Lower lobe of right lung (tissue), 2 donors: ENCODE measurements around the gene PRSS50. TPM values are rescaled to one million over a fixed set of nuclear protein-coding genes. Genes with fewer than 3 reads are reported as not detected.

Experiments used
- ATAC-seq, 2 donors: fragments of 200-7000 bp; cut with Tn5 transposase; one replicate each; pipeline ENCODE4 v1.9.1; 2020 to 2022; ENCODE audit warnings: mild to moderate bottlenecking in 2 of 2, moderate library complexity in 2 of 2
- DNase-seq: peaks from one replicate; pipeline ENCODE4 v3.0.0-alpha.2; 2020
- H3K27ac ChIP-seq: fragments of 200-600 bp; one replicate; pipeline ENCODE4 v1.8.0; 2022
- H3K27me3 ChIP-seq: fragments of 200-600 bp; one replicate; pipeline ENCODE4 v1.8.0; 2022; ENCODE audit warnings: low read depth
- H3K36me3 ChIP-seq: fragments of 200-600 bp; one replicate; pipeline ENCODE4 v1.8.0; 2022; ENCODE audit warnings: mild to moderate bottlenecking
- H3K4me1 ChIP-seq: fragments of 200-600 bp; one replicate; pipeline ENCODE4 v1.8.0; 2022
- H3K4me3 ChIP-seq: fragments of 200-600 bp; one replicate; pipeline ENCODE4 v1.8.0; 2022; ENCODE audit warnings: mild to moderate bottlenecking
- H3K9me3 ChIP-seq: fragments of 200-600 bp; one replicate; pipeline ENCODE4 v1.8.0; 2022
- intact Hi-C: fragments of 100-400 bp; cut with DNase I; formaldehyde crosslinking; loops from one replicate; pipeline ENCODE4 v1.11.0; 2022
- total RNA-seq: library from RNA; stranded (reverse); fragmentation: NEBNext Ultra II Directional; extraction: Animal tissue kit (Norgen Biotek cat#: 25700); gene quantifications from one replicate; pipeline ENCODE4 v1.2.1, GENCODE V29; 2021
- TF ChIP-seq, protein P1 (sequence below): fragments of 200-600 bp; IDR thresholded peaks from one replicate; pipeline ENCODE4 v1.8.0; 2022; ENCODE audit warnings: antibody characterized with exemption, mild to moderate bottlenecking
- donor health status: DM: no; HTN: yes; CAD: no; lungs with severe emphysema.

PRSS50 gene
- total RNA-seq, 1 donor from 2014 or later, result 0.41 TPM

DNA sequence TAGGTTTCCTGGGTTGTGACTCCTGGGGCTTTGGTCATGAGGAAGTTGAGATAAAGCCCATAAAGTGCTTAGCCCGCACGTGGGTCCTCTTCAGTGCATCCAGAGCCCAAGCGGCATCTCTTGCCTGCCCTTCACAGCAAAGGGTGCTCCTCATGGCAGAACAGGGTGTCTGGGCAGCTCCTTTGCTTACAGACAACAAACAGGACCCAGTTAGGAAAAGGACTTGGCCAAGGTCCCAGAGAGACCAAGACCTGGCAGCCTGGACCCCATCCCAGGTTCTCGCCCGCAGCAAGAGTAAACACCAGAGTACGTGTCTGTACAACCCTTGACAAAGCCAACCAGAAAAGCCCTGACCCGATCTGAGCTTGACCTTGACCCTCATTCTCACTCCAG is 51.2 kb downstream of the PRSS50 start:
- intact Hi-C loops, result no loop called here
- H3K36me3 ChIP-seq, result peaks cover 6% of the 10 kb centered on the region
- H3K27me3 ChIP-seq, result no peaks in the 10 kb centered on the region
- no peaks in the 10 kb centered on the region for H3K9me3 ChIP-seq
- peaks cover 9% of the 10 kb centered on the region for H3K4me1 ChIP-seq
- H3K4me3 ChIP-seq, result no peak overlapping the region
- H3K27ac ChIP-seq, result no peak overlapping the region
- DNase-seq, result peak; percentile 32
- peak; percentile 1 to 8 for ATAC-seq
- TF ChIP-seq, protein P1, sequence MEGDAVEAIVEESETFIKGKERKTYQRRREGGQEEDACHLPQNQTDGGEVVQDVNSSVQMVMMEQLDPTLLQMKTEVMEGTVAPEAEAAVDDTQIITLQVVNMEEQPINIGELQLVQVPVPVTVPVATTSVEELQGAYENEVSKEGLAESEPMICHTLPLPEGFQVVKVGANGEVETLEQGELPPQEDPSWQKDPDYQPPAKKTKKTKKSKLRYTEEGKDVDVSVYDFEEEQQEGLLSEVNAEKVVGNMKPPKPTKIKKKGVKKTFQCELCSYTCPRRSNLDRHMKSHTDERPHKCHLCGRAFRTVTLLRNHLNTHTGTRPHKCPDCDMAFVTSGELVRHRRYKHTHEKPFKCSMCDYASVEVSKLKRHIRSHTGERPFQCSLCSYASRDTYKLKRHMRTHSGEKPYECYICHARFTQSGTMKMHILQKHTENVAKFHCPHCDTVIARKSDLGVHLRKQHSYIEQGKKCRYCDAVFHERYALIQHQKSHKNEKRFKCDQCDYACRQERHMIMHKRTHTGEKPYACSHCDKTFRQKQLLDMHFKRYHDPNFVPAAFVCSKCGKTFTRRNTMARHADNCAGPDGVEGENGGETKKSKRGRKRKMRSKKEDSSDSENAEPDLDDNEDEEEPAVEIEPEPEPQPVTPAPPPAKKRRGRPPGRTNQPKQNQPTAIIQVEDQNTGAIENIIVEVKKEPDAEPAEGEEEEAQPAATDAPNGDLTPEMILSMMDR, result no peak

DNA sequence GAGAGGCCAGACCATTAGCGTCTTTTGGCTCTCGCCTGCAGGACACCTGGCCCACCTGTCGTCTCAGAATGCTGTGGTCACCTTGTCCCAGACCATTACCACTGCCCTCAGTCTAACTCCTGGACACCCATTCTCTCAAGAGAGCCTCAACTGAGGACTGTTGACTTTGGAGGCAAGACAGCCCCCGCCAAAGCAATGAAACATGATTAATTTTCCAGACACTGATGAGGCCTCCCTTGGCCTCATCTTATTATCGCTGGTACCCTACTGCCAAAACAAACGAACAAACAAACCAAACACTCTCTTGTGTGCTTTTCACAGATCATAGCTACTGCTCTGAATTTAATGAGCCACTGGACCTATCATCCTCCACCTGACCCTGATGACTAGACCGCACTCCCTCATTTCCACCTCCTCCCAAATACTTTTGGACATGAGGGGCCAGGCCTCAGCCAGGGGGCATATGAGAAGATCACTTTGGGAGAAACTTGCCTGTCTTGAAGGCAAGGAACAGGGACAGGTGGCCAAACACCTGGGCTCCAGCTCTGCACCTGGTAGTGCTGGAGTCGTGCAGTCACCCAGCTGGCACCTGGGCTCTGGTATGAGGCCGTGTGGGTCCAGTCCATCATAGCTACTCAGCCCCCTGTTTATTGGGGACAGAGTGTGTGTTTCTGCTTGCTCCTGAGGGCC is 51.8 kb downstream of the PRSS50 start:
- Histone ChIP-seq H3K36me3 (peaks cover under 1% of the 10 kb centered on the region), H3K27ac (no peak overlapping the region), H3K4me1 (peaks cover 9% of the 10 kb centered on the region), H3K9me3 (no peaks in the 10 kb centered on the region), H3K4me3 (no peak overlapping the region), H3K27me3 (no peaks in the 10 kb centered on the region)
- ATAC-seq, result no peak
- DNase-seq, result peak; percentile 29
- TF ChIP-seq, protein P1, result no peak
- intact Hi-C loops, result no loop called here

DNA sequence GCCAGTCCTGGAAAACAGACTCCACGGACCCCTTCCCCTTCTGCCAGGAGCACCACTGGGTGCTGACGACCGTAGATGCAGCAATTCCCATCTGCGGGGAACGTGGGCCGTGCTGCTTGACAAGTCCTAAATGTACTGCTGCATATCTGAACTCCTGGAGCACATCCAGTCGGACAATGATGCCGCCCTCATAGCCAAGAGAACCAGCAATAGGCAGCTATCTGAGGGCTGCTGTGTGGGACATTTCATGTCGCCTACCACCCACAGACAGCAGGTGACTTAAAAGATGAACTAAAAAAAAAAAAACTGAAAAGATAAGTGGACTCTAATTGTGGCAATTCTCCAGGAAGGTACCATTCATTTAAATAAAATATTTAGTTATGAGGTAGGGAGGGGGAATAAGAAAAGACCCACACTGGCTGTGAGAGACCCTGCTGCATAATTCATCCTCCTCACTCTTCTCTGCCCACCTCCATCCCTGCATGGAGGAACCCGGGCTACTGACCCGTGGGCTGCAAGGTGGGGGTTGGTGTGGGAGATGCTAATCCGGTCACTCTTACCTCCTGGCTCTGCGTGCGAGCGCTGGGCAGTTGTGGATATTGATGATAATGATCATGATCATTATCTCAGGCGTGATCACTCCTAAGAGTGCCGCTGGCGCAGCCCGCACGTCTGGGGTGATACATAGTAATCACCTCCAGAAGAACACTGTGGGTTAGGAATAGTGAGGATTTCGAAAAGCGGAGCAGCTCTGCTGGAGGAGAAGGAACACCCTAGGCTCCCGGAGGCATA is 52.5 kb downstream of the PRSS50 start:
- intact Hi-C loops, result no loop called here
- ATAC-seq, result no peak
- H3K9me3 ChIP-seq, result no peaks in the 10 kb centered on the region
- TF ChIP-seq, protein P1, result no peak
- H3K36me3 ChIP-seq, result no peaks in the 10 kb centered on the region
- peak; percentile 30 for DNase-seq
- peaks cover 9% of the 10 kb centered on the region for H3K4me1 ChIP-seq
- no peaks in the 10 kb centered on the region for H3K27me3 ChIP-seq
- H3K27ac ChIP-seq, result no peak overlapping the region
- H3K4me3 ChIP-seq, result no peak overlapping the region

DNA sequence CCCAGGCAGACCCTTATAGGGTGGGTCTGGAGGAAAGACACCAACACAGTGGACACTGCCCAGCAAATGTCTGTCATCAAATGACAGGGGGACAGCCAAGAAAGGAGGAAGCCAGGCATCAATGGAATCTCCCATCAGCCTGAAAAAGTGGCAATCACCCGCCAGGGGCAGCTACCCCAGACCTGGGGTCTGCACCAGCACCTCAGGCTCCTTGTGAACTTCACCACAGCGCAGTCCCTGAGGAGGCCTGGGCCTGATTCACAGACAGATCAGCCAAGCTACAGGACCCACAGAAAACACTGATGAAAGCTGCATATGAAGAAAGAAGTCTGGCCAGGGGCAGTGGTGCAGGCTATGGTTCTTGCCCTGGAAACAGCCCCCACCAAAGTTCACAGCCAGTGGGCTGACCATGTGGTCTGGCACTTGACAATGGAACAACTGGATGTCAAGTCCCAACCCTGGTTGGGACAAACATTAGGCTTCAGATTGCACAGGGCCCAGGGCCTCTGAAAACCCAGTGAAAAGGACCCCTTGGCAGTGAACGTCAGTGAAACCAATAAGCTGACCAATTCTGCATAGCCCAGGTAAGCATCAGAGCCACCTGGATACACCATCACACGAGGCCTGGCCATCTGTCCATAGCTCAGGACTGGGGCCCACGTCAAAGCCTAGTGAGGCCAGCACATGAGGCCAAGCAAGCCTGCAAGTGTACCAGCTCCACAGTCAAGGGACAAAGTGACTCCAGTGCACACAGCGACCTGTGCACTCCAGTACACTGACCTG is 53.3 kb downstream of the PRSS50 start:
- TF ChIP-seq, protein P1, result no peak
- peak; percentile 20 for DNase-seq
- Histone ChIP-seq H3K9me3 (no peaks in the 10 kb centered on the region), H3K27me3 (no peaks in the 10 kb centered on the region), H3K4me1 (peaks cover 9% of the 10 kb centered on the region), H3K27ac (no peak overlapping the region), H3K36me3 (no peaks in the 10 kb centered on the region), H3K4me3 (no peak overlapping the region)
- ATAC-seq, result no peak
- intact Hi-C loops, result no loop called here

DNA sequence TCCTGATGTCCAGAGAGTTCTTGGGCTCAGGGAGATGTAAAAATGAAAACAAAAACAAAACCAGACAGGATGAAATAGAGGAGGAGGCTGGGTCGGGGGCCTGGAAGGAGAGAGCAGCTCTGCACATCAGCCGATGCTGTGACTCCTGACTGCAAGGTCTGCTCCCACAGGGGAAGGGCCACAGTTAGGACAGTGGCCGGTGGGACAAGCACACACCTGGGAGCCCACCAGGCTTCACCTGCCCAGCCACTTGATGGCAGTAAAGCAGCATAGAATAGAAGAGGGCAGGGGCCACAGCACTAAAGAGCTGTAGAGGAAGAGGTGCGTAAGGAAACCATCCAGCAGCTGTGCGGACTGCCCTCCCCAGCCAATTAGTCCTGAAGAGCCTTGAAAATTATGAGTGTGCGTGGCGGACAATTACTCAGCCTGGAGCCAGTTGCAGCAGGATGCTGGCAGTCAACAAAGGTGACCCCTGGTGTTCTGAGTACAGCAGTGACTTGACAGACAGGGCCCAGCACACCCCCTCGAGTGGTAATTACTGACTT is 54.0 kb downstream of the PRSS50 start:
- no peak for ATAC-seq

More for the DNA sequence above, 54.0 kb downstream of the PRSS50 start:
- DNase-seq, result peak; percentile 15
- Histone ChIP-seq H3K9me3 (no peaks in the 10 kb centered on the region), H3K4me1 (peaks cover 9% of the 10 kb centered on the region), H3K27me3 (no peaks in the 10 kb centered on the region), H3K27ac (no peak overlapping the region), H3K4me3 (no peak overlapping the region), H3K36me3 (no peaks in the 10 kb centered on the region)
- TF ChIP-seq, protein P1, result no peak
- intact Hi-C loops, result no loop called here
